OCI-LY7 (cell line): ENCODE measurements around the gene PLD1. TPM values are rescaled to one million over a fixed set of nuclear protein-coding genes. Genes with fewer than 3 reads are reported as not detected.

Experiments used
- BruUV-seq: library from RNA; stranded (reverse); fragments of 400-500 nt; replicated peaks from 2 replicates; lab custom pipeline; 2021; lab: Mats Ljungman, UMichigan
- CTCF ChIA-PET: fragments of 300-600 bp; sonication (Branson Sonifier 250); formaldehyde crosslinking; loops from one replicate; lab custom pipeline; 2022; ENCODE audit warnings: antibody characterized with exemption; ENCODE audit not compliant: unreplicated experiment; lab: Charles Lee
- POLR2A ChIA-PET: fragments of 300-600 bp; sonication (Branson Sonifier 250); formaldehyde crosslinking; loops from one replicate; lab custom pipeline; 2022; ENCODE audit warnings: antibody characterized with exemption; lab: Charles Lee
- DNase-seq: peaks from one replicate; pipeline ENCODE4 v3.0.0-alpha.2; 2015; ENCODE audit warnings: low spot score
- H2AFZ ChIP-seq: fragments of 200-600 bp; sonication (generic), shearing (Covaris generic); 2 replicates; pipeline ENCODE4 v1.6.1; 2014; ENCODE audit warnings: mild to moderate bottlenecking, antibody characterized with exemption, low read length, moderate library complexity
- H3K27ac ChIP-seq: fragments of 200-600 bp; sonication (generic); 2 replicates; pipeline ENCODE4 v1.5.1; 2014; ENCODE audit warnings: mixed run types, low read depth, mild to moderate bottlenecking, moderate library complexity, low read length, inconsistent platforms; ENCODE audit not compliant: poor library complexity, severe bottlenecking
- H3K36me3 ChIP-seq: fragments of 200-600 bp; sonication (generic); 2 replicates; pipeline ENCODE4 v1.6.1; 2014; ENCODE audit warnings: mild to moderate bottlenecking, antibody characterized with exemption, low read length, moderate library complexity, mixed read lengths; ENCODE audit not compliant: insufficient read depth
- H3K4me1 ChIP-seq: fragments of 200-600 bp; sonication (generic); 2 replicates; pipeline ENCODE4 v1.5.1; 2014; ENCODE audit warnings: mild to moderate bottlenecking, low read length; ENCODE audit not compliant: insufficient read depth, poor library complexity, severe bottlenecking
- H3K4me2 ChIP-seq: fragments of 200-600 bp; sonication (generic); 2 replicates; pipeline ENCODE4 v1.6.1; 2014; ENCODE audit warnings: mild to moderate bottlenecking, low read length
- H3K4me3 ChIP-seq: fragments of 200-600 bp; sonication (generic); 2 replicates; pipeline ENCODE4 v1.5.1; 2014; ENCODE audit warnings: mild to moderate bottlenecking, low read depth, low read length; ENCODE audit not compliant: poor library complexity, severe bottlenecking
- H3K79me2 ChIP-seq: fragments of 200-600 bp; sonication (generic); 2 replicates; pipeline ENCODE4 v1.6.1; 2016; ENCODE audit warnings: low read depth, mild to moderate bottlenecking, low read length, moderate library complexity, mixed read lengths; ENCODE audit not compliant: insufficient read depth
- H3K9me2 ChIP-seq: fragments of 200-600 bp; sonication (generic); 2 replicates; pipeline ENCODE4 v1.6.1; 2016; ENCODE audit warnings: mild to moderate bottlenecking, low read length, mixed read lengths; ENCODE audit not compliant: insufficient read depth
- H3K9me3 ChIP-seq: fragments of 200-600 bp; sonication (generic); 2 replicates; pipeline ENCODE4 v1.6.1; 2014; ENCODE audit warnings: mild to moderate bottlenecking, mixed run types, low read length, mixed read lengths
- H4K20me1 ChIP-seq: fragments of 200-600 bp; sonication (generic); 2 replicates; pipeline ENCODE4 v1.6.1; 2014; ENCODE audit warnings: mild to moderate bottlenecking, antibody characterized with exemption, low read length, moderate library complexity, mixed read lengths; ENCODE audit not compliant: insufficient read depth
- CTCF ChIP-seq: fragments of 200-600 bp; sonication (generic); conservative IDR thresholded peaks from 2 replicates; pipeline ENCODE4 v1.5.1; 2014; ENCODE audit warnings: mild to moderate bottlenecking, antibody characterized with exemption, low read length, moderate library complexity, mixed read lengths
- EZH2phosphoT487 ChIP-seq: fragments of 200-600 bp; sonication (generic); IDR thresholded peaks from 2 replicates; pipeline ENCODE4 v1.6.1; 2018; ENCODE audit warnings: low read depth, borderline replicate concordance, mild to moderate bottlenecking, mixed run types, antibody characterized with exemption, low read length, moderate library complexity, mixed read lengths
- intact Hi-C: fragments of 100-400 bp; cut with micrococcal nuclease; formaldehyde crosslinking; loops from one replicate; pipeline ENCODE4 v1.10.0; 2022; ENCODE audit not compliant: unreplicated experiment
- total RNA-seq, 2 experiments: library from RNA; depleted of rRNA in 1 of 2; stranded (reverse); fragments of >200 nt in 1 of 2; shearing (Covaris generic) in 1 of 2; gene quantifications; 2 replicates each; pipeline ENCODE4 v1.2.3, GENCODE V29; 2014 to 2022

The PLD1 gene
- total RNA-seq, 2 experiments from 2014 or later = not detected

- no peak overlapping the region for H3K27ac ChIP-seq
- CTCF ChIA-PET = no interaction called here
- no peaks in the 10 kb centered on the region for H3K9me2 ChIP-seq
- no peak overlapping the region for H2AFZ ChIP-seq
- H4K20me1 ChIP-seq = no peaks in the 10 kb centered on the region
- POLR2A ChIA-PET = interaction anchor here (0.9 kb wide), 1 partner anchor 17 kb away, joined by 5 read pairs; no protein-coding TSS in a partner anchor
- no peak overlapping the region for H3K4me2 ChIP-seq
- no peak for TF ChIP-seq CTCF
- TF ChIP-seq EZH2phosphoT487 = no peak
- H3K4me1 ChIP-seq = no peaks in the 10 kb centered on the region
- DNase-seq = no peak
- intact Hi-C loops = no loop called here
- no peaks in the 10 kb centered on the region for H3K9me3 ChIP-seq
- H3K4me3 ChIP-seq = no peak overlapping the region
- no peaks in the 10 kb centered on the region for H3K79me2 ChIP-seq
- H3K36me3 ChIP-seq = no peaks in the 10 kb centered on the region
- BruUV-seq = no TSS peak
Measured at GRCh38 chr3:171839270-171839669, 29.0 kb upstream of the PLD1 start.

- Histone ChIP-seq H4K20me1 (no peaks in the 10 kb centered on the region), H3K9me2 (no peaks in the 10 kb centered on the region), H3K4me3 (no peak overlapping the region), H3K4me2 (no peak overlapping the region), H3K79me2 (no peaks in the 10 kb centered on the region), H2AFZ (no peak overlapping the region), H3K27ac (no peak overlapping the region), H3K4me1 (no peaks in the 10 kb centered on the region), H3K36me3 (no peaks in the 10 kb centered on the region), H3K9me3 (no peaks in the 10 kb centered on the region)
- TF ChIP-seq CTCF (no peak), EZH2phosphoT487 (no peak)
- CTCF ChIA-PET = interaction anchor here (0.6 kb wide), 1 partner anchor 771 kb away, joined by 3 read pairs; no protein-coding TSS in a partner anchor
- POLR2A ChIA-PET = interaction anchor here (0.6 kb wide), 1 partner anchor 380 kb away, joined by 7 read pairs; no protein-coding TSS in a partner anchor
- DNase-seq = no peak
- intact Hi-C loops = no loop called here
- no TSS peak for BruUV-seq
Measured at GRCh38 chr3:171838218-171838720, 28.0 kb upstream of the PLD1 start.

- CTCF ChIA-PET = no interaction called here
- intact Hi-C loops = no loop called here
- no peaks in the 10 kb centered on the region for H3K9me3 ChIP-seq
- DNase-seq = no peak
- H3K4me3 ChIP-seq = no peak overlapping the region
- no peak overlapping the region for H3K4me2 ChIP-seq
- H3K4me1 ChIP-seq = no peaks in the 10 kb centered on the region
- H3K9me2 ChIP-seq = no peaks in the 10 kb centered on the region
- no peaks in the 10 kb centered on the region for H3K36me3 ChIP-seq
- no peak overlapping the region for H3K27ac ChIP-seq
- H2AFZ ChIP-seq = no peak overlapping the region
- POLR2A ChIA-PET = interaction anchor here (0.6 kb wide), 1 partner anchor 380 kb away, joined by 7 read pairs; no protein-coding TSS in a partner anchor
- no TSS peak for BruUV-seq
- no peaks in the 10 kb centered on the region for H3K79me2 ChIP-seq
- no peaks in the 10 kb centered on the region for H4K20me1 ChIP-seq
- TF ChIP-seq CTCF = no peak
Measured at GRCh38 chr3:171837698-171838097, 27.4 kb upstream of the PLD1 start.
